Activated T-cell treated with anti-CD3 and anti-CD28 coated beads, Interleukin-2, amount 50 U/mL, for 24 hours (primary cell): ENCODE measurements around the gene ILDR1.
"Not testable (repeated sequence)": the region's sequence is repeated elsewhere in the genome, so short reads cannot be mapped to it uniquely, and the experiment has no call there.

Source experiments
- DNase-seq: peaks from one replicate; pipeline ENCODE4 v3.0.0-alpha.2; 2020
- H3K27ac Mint-ChIP-seq: 2 replicates; pipeline ENCODE4 v1.8.0; 2020; ENCODE audit warnings: mild to moderate bottlenecking, mixed read lengths
- H3K27me3 Mint-ChIP-seq: 2 replicates; pipeline ENCODE4 v1.8.0; 2020; ENCODE audit warnings: mixed read lengths
- H3K36me3 Mint-ChIP-seq: 2 replicates; pipeline ENCODE4 v1.8.0; 2020; ENCODE audit warnings: low read depth, mixed read lengths
- H3K4me1 Mint-ChIP-seq: 2 replicates; pipeline ENCODE4 v1.8.0; 2020; ENCODE audit warnings: low read depth, mixed read lengths
- H3K4me3 Mint-ChIP-seq: 2 replicates; pipeline ENCODE4 v1.8.0; 2020; ENCODE audit warnings: mild to moderate bottlenecking, moderate library complexity, mixed read lengths
- H3K9me3 Mint-ChIP-seq: 2 replicates; pipeline ENCODE4 v1.8.0; 2020; ENCODE audit warnings: mixed read lengths

ILDR1 gene

GRCh38 chr3:121961283-121961682, 60.8 kb downstream of the ILDR1 start:
- Mint-ChIP-seq H3K4me3 (no peak overlapping the region), H3K36me3 (no peaks in the 10 kb centered on the region), H3K27ac (no peak overlapping the region), H3K9me3 (peaks cover 13% of the 10 kb centered on the region), H3K27me3 (peaks cover 4% of the 10 kb centered on the region), H3K4me1 (no peaks in the 10 kb centered on the region)
- no peak for DNase-seq

- no peak for DNase-seq
- Mint-ChIP-seq H3K9me3 (peaks cover 18% of the 10 kb centered on the region), H3K27me3 (peaks cover 4% of the 10 kb centered on the region), H3K36me3 (peaks cover 2% of the 10 kb centered on the region), H3K4me3 (no peak overlapping the region), H3K27ac (no peak overlapping the region), H3K4me1 (no peaks in the 10 kb centered on the region)
Measured at GRCh38 chr3:121958801-121959200, 63.2 kb downstream of the ILDR1 start.

GRCh38 chr3:121957674-121958415, 64.2 kb downstream of the ILDR1 start:
- no peak for DNase-seq
- H3K9me3 Mint-ChIP-seq, result peaks cover 18% of the 10 kb centered on the region
- no peak overlapping the region for H3K4me3 Mint-ChIP-seq
- H3K27ac Mint-ChIP-seq, result no peak overlapping the region
- peaks cover 4% of the 10 kb centered on the region for H3K27me3 Mint-ChIP-seq
- H3K36me3 Mint-ChIP-seq, result peaks cover 2% of the 10 kb centered on the region
- no peaks in the 10 kb centered on the region for H3K4me1 Mint-ChIP-seq

- Mint-ChIP-seq H3K27me3 (no peaks in the 10 kb centered on the region), H3K36me3 (peaks cover 8% of the 10 kb centered on the region)
Measured at GRCh38 chr3:121956363-121956762, 65.7 kb downstream of the ILDR1 start.

GRCh38 chr3:121951291-121951919, 70.6 kb downstream of the ILDR1 start:
- Mint-ChIP-seq H3K9me3 (peaks cover 23% of the 10 kb centered on the region), H3K27me3 (no peaks in the 10 kb centered on the region), H3K4me1 (no peaks in the 10 kb centered on the region), H3K4me3 (no peak overlapping the region), H3K36me3 (peaks cover 8% of the 10 kb centered on the region), H3K27ac (no peak overlapping the region)
- no peak for DNase-seq

More at GRCh38 chr3:121956363-121956762, 65.7 kb downstream of the ILDR1 start:
- Mint-ChIP-seq H3K9me3 (peaks cover 23% of the 10 kb centered on the region), H3K27ac (no peak overlapping the region), H3K4me1 (no peaks in the 10 kb centered on the region), H3K4me3 (no peak overlapping the region)
- DNase-seq, result no peak

GRCh38 chr3:121948641-121949040, 73.4 kb downstream of the ILDR1 start:
- peaks cover 15% of the 10 kb centered on the region for H3K9me3 Mint-ChIP-seq

GRCh38 chr3:121943431-121943830, 78.6 kb downstream of the ILDR1 start:
- Mint-ChIP-seq H3K36me3 (peaks cover 14% of the 10 kb centered on the region), H3K27ac (no peak overlapping the region), H3K9me3 (no peaks in the 10 kb centered on the region), H3K4me3 (no peak overlapping the region), H3K4me1 (no peaks in the 10 kb centered on the region), H3K27me3 (no peaks in the 10 kb centered on the region)
- no peak for DNase-seq

More at GRCh38 chr3:121948641-121949040, 73.4 kb downstream of the ILDR1 start:
- H3K27me3 Mint-ChIP-seq, result no peaks in the 10 kb centered on the region
- no peak overlapping the region for H3K4me3 Mint-ChIP-seq
- peaks cover 6% of the 10 kb centered on the region for H3K36me3 Mint-ChIP-seq
- H3K27ac Mint-ChIP-seq, result no peak overlapping the region
- no peaks in the 10 kb centered on the region for H3K4me1 Mint-ChIP-seq
- no peak for DNase-seq

GRCh38 chr3:121942116-121942786, 79.8 kb downstream of the ILDR1 start:
- Mint-ChIP-seq H3K27ac (no peak overlapping the region), H3K36me3 (peaks cover 15% of the 10 kb centered on the region), H3K9me3 (no peaks in the 10 kb centered on the region), H3K27me3 (no peaks in the 10 kb centered on the region), H3K4me3 (no peak overlapping the region), H3K4me1 (no peaks in the 10 kb centered on the region)
- no peak for DNase-seq

- Mint-ChIP-seq H3K36me3 (peaks cover 15% of the 10 kb centered on the region), H3K4me1 (no peaks in the 10 kb centered on the region), H3K27ac (no peak overlapping the region), H3K9me3 (no peaks in the 10 kb centered on the region), H3K4me3 (no peak overlapping the region), H3K27me3 (no peaks in the 10 kb centered on the region)
- no peak for DNase-seq
Measured at GRCh38 chr3:121941592-121941991, 80.5 kb downstream of the ILDR1 start.

- not testable (repeated sequence) for H3K27me3 Mint-ChIP-seq, H3K27ac Mint-ChIP-seq
Measured at GRCh38 chr3:121938141-121938855, 83.7 kb downstream of the ILDR1 start.

More at GRCh38 chr3:121938141-121938855, 83.7 kb downstream of the ILDR1 start:
- not testable (repeated sequence) for H3K9me3 Mint-ChIP-seq, H3K4me1 Mint-ChIP-seq, H3K4me3 Mint-ChIP-seq, DNase-seq
- peaks cover 17% of the 10 kb centered on the region for H3K36me3 Mint-ChIP-seq
